GM12891 (cell line): ENCODE data around the gene SEPTIN7.
A peak's percentile ranks its signal among the peaks of the same experiment; 100 is the strongest.

ENCODE experiments used
- DNase-seq: peaks from one replicate; pipeline ENCODE4 v3.0.0; 2011; ENCODE audit warnings: low spot score; ENCODE audit not compliant: insufficient read length
- FAIRE-seq: peaks from 2 replicates; lab custom pipeline; 2011; peaks lifted over from hg19 to GRCh38; lab: Jason Lieb, UNC
- PAX5 ChIP-seq: IDR thresholded peaks from 2 replicates; pipeline ENCODE4 v1.6.1; 2011; ENCODE audit warnings: low read length, moderate library complexity, mild to moderate bottlenecking; ENCODE audit not compliant: insufficient read depth, severe bottlenecking
- POLR2A ChIP-seq: IDR thresholded peaks from 2 replicates; pipeline ENCODE4 v1.6.1; 2011; ENCODE audit warnings: low read depth, low read length, control low read depth
- POLR2AphosphoS5 ChIP-seq: IDR thresholded peaks from 2 replicates; pipeline ENCODE4 v1.6.1; 2011; ENCODE audit warnings: low read depth, low read length, control low read depth
- POU2F2 ChIP-seq: IDR thresholded peaks from 2 replicates; pipeline ENCODE4 v1.6.1; 2011; ENCODE audit warnings: low read depth, mild to moderate bottlenecking, control low read depth, low read length, moderate library complexity
- SPI1 ChIP-seq: IDR thresholded peaks from 2 replicates; pipeline ENCODE4 v1.6.1; 2011; ENCODE audit warnings: low read depth, low read length, control low read depth
- TAF1 ChIP-seq: IDR thresholded peaks from 2 replicates; pipeline ENCODE4 v1.6.1; 2011; ENCODE audit warnings: low read depth, low read length, control low read depth

SEPTIN7 gene

DNA sequence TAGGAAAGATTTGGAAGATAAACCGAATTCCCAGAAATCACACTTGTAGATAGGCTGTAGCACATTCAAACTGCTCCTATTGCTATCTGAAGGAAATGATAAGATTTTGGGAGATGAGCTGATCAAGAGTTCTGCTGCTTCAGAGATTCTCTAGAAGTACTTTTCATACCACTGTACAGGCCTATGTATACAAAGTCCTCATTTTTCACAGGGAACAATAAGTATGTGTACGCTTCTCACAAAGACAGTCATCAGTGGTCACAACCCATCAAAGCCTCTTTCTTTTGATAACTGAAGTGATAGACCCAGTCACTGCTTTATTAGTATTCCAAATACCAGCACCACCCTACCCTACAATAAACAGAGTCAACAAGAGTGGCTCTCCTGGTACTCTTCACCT is 15.6 kb upstream of the SEPTIN7 start:
- FAIRE-seq: no peak
- DNase-seq: no peak
- no peak for TF ChIP-seq POLR2A
- no peak for TF ChIP-seq PAX5
- TF ChIP-seq TAF1: no peak
- TF ChIP-seq POLR2AphosphoS5: no peak
- no peak for TF ChIP-seq POU2F2

DNA sequence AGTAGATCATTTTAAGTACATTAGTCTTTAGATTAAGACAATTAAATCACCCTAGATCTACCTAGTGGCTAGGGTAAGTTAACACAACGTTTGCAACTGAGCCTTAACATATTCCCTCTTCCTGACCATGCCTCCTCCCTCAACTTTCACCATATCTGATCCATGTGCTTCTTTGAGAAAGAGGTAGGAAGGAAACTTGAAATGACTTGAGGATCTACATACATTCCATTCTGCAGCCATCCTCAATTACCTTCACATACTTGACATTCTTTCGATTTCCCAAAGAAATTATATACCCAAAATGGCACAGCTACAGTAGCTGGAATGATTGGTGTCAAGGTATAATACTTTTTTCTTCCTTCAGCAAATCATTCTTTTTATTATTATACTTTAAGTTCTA is 12.9 kb upstream of the SEPTIN7 start:
- FAIRE-seq: peak; percentile 5
- DNase-seq: no peak
- no peak for TF ChIP-seq SPI1
- TF ChIP-seq PAX5: no peak
- no peak for TF ChIP-seq TAF1
- no peak for TF ChIP-seq POU2F2
- TF ChIP-seq POLR2A: no peak
- TF ChIP-seq POLR2AphosphoS5: no peak

GRCh38 chr7:35792472-35792871 is 8.4 kb upstream of the SEPTIN7 start:
- FAIRE-seq: no peak
- DNase-seq: no peak
- TF ChIP-seq POLR2A: no peak

DNA sequence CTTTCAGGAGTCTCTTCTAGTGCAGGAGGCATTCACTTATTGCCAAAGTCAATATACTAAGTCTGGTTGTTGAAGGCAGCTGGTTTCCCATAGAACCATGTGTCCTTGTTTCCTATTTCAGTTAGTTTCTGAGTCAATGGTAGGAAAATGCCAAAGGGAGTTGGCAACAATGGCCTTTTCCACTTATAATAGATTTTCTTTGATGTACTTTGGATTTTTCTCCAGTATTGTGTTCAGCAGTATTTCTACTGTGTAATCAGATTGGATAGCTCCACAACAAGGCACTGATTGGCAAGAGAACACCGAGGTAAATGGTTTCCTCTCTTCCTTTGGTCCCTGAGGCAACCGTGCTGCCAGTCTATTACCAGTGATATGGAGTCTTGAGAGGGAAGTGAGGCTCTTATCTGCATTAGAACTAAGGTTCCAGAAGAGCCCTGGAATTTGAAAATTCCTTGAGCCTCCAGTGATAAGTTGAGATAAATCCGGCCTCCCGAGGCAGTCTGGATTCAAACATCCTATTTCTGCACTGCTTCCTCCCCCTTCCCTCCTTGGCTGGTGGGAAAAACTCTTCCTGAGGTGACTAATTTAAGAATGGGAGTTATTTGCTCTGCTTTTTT is 7.9 kb upstream of the SEPTIN7 start:
- DNase-seq (no peak), FAIRE-seq (no peak)
- TF ChIP-seq POLR2AphosphoS5: no peak

GRCh38 chr7:35797311-35797710 is 3.5 kb upstream of the SEPTIN7 start:
- TF ChIP-seq POLR2AphosphoS5 (no peak), SPI1 (no peak), POLR2A (no peak), TAF1 (no peak), POU2F2 (no peak), PAX5 (no peak)
- DNase-seq (no peak), FAIRE-seq (no peak)

GRCh38 chr7:35799846-35800717 is 775 bp upstream of the SEPTIN7 start:
- no peak for FAIRE-seq
- TF ChIP-seq POU2F2: peak; percentile 54; the same call in 1 of the 2 replicates
- TF ChIP-seq PAX5: no peak
- TF ChIP-seq SPI1: no peak
- peak; percentile 68; the same call in 1 of the 2 replicates for TF ChIP-seq POLR2AphosphoS5
- peak; percentile 89 for TF ChIP-seq POLR2A
- no peak for TF ChIP-seq TAF1
- DNase-seq: peak; percentile 36

DNA sequence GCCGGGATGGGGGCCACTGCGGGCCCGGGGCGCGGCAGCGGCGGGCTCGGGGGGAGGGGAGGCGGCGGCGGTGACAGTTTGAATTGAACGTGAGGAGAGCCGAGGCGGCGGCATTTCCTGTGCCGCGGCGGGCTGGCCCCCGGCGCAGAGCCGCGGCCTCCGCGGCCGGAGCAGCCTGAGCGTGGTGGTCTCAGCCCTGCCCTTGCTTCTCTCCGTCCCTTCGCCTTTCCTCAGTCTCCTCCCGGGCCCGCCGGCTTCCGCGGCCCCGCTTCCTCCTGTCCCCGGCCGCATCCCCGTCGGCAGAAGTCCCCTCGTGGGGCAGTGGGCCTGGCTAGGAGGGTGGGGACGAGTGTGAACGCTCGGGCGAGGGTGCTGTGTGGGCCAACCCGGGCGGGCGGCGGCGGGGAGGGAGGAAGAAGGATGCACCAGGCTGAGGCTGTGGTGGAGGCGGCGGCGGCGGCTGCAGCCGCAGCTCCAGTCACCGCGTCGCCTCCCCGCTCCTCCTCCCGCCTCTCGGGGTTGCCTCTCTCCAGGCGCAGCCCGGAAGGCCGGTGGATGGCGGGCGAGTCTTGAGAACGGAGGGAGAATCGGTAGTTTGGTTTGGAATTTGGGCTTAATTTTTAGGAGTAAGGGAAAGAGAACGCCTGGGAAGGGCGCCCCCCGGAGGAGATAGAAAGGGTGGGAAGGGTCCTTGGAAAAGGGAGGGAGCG is 690 bp downstream of the SEPTIN7 start:
- DNase-seq (peak; percentile 31), FAIRE-seq (peak; percentile 56)
- TF ChIP-seq TAF1 (no peak), POLR2AphosphoS5 (peak; percentile 77), POLR2A (peak; percentile 62)

- FAIRE-seq: no peak
- DNase-seq: no peak
- TF ChIP-seq PAX5 (no peak), POLR2A (no peak), SPI1 (no peak)
These were observed 1.2 kb downstream of the SEPTIN7 start for GRCh38 chr7:35802102-35802466.

- FAIRE-seq (peak; percentile 72), DNase-seq (no peak)
- TF ChIP-seq POLR2AphosphoS5: no peak
- TF ChIP-seq TAF1: no peak
- no peak for TF ChIP-seq POLR2A
- no peak for TF ChIP-seq POU2F2
- TF ChIP-seq PAX5: no peak
- no peak for TF ChIP-seq SPI1
These were observed 1.8 kb downstream of the SEPTIN7 start for GRCh38 chr7:35802649-35803048.

- FAIRE-seq (no peak), DNase-seq (no peak)
- TF ChIP-seq POLR2A (no peak), PAX5 (no peak), SPI1 (no peak), TAF1 (no peak), POU2F2 (no peak), POLR2AphosphoS5 (no peak)
These were observed 3.5 kb downstream of the SEPTIN7 start for GRCh38 chr7:35804231-35804970.
